ENCODE data around the gene PPP1R13L. TPM values are rescaled to one million over a fixed set of nuclear protein-coding genes. Genes with fewer than 3 reads are reported as not detected.

PPP1R13L gene
- 4.5 and 25.9 TPM in 2 replicates for total RNA-seq

GRCh38 chr19:45404557-45405434, at the start of gene PPP1R13L:
Gene PPP1R13L, minus strand, starts transcription at chr19:45405069. Its CDS starts 6,751 bp downstream, at chr19:45398318.

DNA sequence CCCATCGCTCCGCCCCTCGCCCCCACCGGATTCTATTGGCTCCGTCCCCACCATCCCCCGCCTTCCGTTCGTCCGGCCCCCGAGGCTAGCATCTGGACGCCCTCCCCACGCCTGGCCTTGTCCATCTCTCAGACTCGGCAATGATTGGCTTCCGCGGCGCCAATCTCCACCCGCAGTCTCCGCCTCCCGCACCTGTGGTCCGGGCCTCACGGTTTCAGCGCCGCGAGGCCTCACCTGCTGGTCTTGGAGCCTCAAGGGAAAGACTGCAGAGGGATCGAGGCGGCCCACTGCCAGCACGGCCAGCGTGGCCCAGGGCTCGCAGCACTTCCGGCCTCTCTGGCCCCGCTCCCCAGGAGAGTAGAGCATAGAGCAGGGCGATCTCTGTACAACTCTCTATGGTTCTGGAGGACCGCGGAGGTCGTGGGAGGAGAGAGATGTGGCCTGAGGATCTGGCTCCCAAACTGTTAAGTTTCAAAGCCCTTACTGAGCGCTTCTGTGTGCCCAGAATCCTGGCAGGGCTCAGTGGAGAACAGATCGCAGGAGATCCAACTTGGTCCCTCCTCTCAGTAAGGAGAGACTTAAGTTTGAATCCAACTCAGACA, 18.8 kb upstream of the PPP1R13L start, which contains the start of gene ERCC1:
ERCC1 (minus strand) TSS at position 329 of the 602 bp plus-strand sequence. CDS start 543 bp downstream, outside the sequence.

GRCh38 chr19:45406226-45407090, 1.6 kb upstream of the PPP1R13L start, which contains the start of gene POLR1G:
Gene POLR1G, plus strand, starts transcription at chr19:45406644. Its CDS starts 53 bp downstream, at chr19:45406697.

GRCh38 chr19:45370410-45371204, 34.3 kb downstream of the PPP1R13L start, which contains the start of gene ERCC2:
Gene ERCC2, minus strand, starts transcription at chr19:45370573. Its CDS starts 33 bp downstream, at chr19:45370540.

DNA sequence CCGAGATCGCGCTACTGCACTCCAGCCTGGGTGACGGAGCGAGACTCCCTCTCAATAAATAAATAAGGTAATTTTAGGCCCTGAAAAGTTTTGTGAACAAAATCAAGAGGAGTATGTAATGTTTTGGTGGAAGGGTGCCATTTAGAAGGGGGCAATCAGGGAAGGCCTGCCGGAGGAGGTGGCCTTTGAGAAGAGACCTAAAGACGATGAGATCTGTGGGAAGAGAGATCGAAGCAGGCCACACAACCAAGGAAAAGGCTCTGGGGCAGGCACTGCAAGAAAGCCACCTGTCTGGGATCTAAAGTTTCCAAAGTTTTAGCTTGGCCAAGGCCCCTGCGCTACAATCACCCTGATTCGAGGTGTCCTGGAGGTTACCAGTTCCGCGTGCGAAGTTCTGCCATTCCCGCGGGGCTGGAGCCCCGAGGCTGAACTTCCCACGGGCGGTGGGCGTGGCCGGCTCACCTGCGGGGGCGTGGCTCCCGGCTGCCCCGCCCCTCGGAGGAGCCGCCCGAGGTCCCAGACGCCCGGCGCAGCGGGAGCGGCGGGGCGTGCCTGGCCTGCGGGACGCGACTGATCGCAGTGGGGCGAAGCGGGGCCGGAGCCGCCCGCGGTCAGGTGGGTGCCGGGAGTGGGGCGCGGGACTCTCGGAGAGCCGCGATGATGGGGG, 64.5 kb downstream of the PPP1R13L start, which contains the start of gene KLC3:
KLC3 (plus strand) TSS at position 519 of the 667 bp plus-strand sequence. CDS start 4,792 bp downstream, outside the sequence.

Other genes with a start within 250 kb of the PPP1R13L start
- 0.09 and 0.19 TPM in 2 replicates for gene NKPD1, start 244.1 kb downstream of the PPP1R13L start, total RNA-seq
- gene TRAPPC6A, start 226.8 kb downstream of the PPP1R13L start, total RNA-seq: 11.6 and 12.7 TPM in 2 replicates
- 2.2 and 3.9 TPM in 2 replicates for gene BLOC1S3, start 226.3 kb downstream of the PPP1R13L start, total RNA-seq
- 0.66 and 2.1 TPM in 2 replicates for gene EXOC3L2, start 159.7 kb downstream of the PPP1R13L start, total RNA-seq
- 10.4 and 18.9 TPM in 2 replicates for gene MARK4, start 153.8 kb downstream of the PPP1R13L start, total RNA-seq
- not detected in 2 replicates for gene CKM, start 82.2 kb downstream of the PPP1R13L start, total RNA-seq
- 0.19 TPM in 1 of 2 replicates, not detected in the other for gene KLC3, start 64.3 kb downstream of the PPP1R13L start, total RNA-seq
- 26.1 and 55.5 TPM in 2 replicates for gene ERCC2, start 34.5 kb downstream of the PPP1R13L start, total RNA-seq
- gene POLR1G, start 1.6 kb upstream of the PPP1R13L start, total RNA-seq: 16.6 and 17.5 TPM in 2 replicates
- gene ERCC1, start 18.8 kb upstream of the PPP1R13L start, total RNA-seq: 77.0 and 82.2 TPM in 2 replicates
- gene FOSB, start 62.9 kb upstream of the PPP1R13L start, total RNA-seq: 0.27 and 0.66 TPM in 2 replicates
- gene RTN2, start 92.0 kb upstream of the PPP1R13L start, total RNA-seq: 5.1 and 5.9 TPM in 2 replicates
- 0.90 and 1.4 TPM in 2 replicates for gene PPM1N, start 93.4 kb upstream of the PPP1R13L start, total RNA-seq
- 131 and 141 TPM in 2 replicates for gene VASP, start 102.4 kb upstream of the PPP1R13L start, total RNA-seq
- gene OPA3, start 179.7 kb upstream of the PPP1R13L start, total RNA-seq: 5.0 and 6.0 TPM in 2 replicates
- gene GPR4, start 197.1 kb upstream of the PPP1R13L start, total RNA-seq: 4.2 and 5.0 TPM in 2 replicates
- gene EML2, start 234.3 kb upstream of the PPP1R13L start, total RNA-seq: 14.8 and 30.6 TPM in 2 replicates

Data from endothelial cell of coronary artery (primary cell).